H9 (cell line): ENCODE data around the gene SATB2. TPM values are rescaled to one million over a fixed set of nuclear protein-coding genes. Genes with fewer than 3 reads are reported as not detected.

Source experiments
- DNase-seq: peaks from one replicate; pipeline ENCODE4 v3.0.0-alpha.2; 2017
- H2AFZ ChIP-seq: one replicate; pipeline ENCODE4 v1.6.1; 2013; ENCODE audit warnings: mild to moderate bottlenecking, low read length, control low read depth, moderate library complexity
- H2AK5ac ChIP-seq: 2 replicates; pipeline ENCODE4 v1.6.1; 2013; ENCODE audit warnings: low read length, control low read depth, mixed read lengths; ENCODE audit not compliant: insufficient read length
- H2BK120ac ChIP-seq: one replicate; pipeline ENCODE4 v1.6.1; 2013; ENCODE audit warnings: low read depth, mild to moderate bottlenecking, low read length, control low read depth, inconsistent platforms; ENCODE audit not compliant: poor library complexity, severe bottlenecking
- H2BK12ac ChIP-seq: 2 replicates; pipeline ENCODE4 v1.6.1; 2013; ENCODE audit warnings: low read length, control low read depth, mixed read lengths, low read depth; ENCODE audit not compliant: insufficient read length
- H2BK15ac ChIP-seq: 2 replicates; pipeline ENCODE4 v1.6.1; 2013; ENCODE audit warnings: low read depth, low read length, control low read depth
- H2BK20ac ChIP-seq: one replicate; pipeline ENCODE4 v1.6.1; 2013; ENCODE audit warnings: low read depth, mild to moderate bottlenecking, low read length, control low read depth, inconsistent platforms; ENCODE audit not compliant: poor library complexity, severe bottlenecking
- H2BK5ac ChIP-seq: 2 replicates; pipeline ENCODE4 v1.6.1; 2013; ENCODE audit warnings: low read length, control low read depth, mixed read lengths; ENCODE audit not compliant: insufficient read length
- H3K14ac ChIP-seq: 2 replicates; pipeline ENCODE4 v1.6.1; 2013; ENCODE audit warnings: low read length, control low read depth; ENCODE audit not compliant: insufficient read depth
- H3K18ac ChIP-seq: 2 replicates; pipeline ENCODE4 v1.6.1; 2013; ENCODE audit warnings: low read depth, mild to moderate bottlenecking, mixed read lengths, low read length, control low read depth; ENCODE audit not compliant: insufficient read length
- H3K23ac ChIP-seq: 2 replicates; pipeline ENCODE4 v1.6.1; 2013; ENCODE audit warnings: low read length, control low read depth, mixed read lengths, low read depth; ENCODE audit not compliant: insufficient read length
- H3K23me2 ChIP-seq: 2 replicates; pipeline ENCODE4 v1.6.1; 2013; ENCODE audit warnings: low read depth, mild to moderate bottlenecking, mixed read lengths, low read length, control low read depth; ENCODE audit not compliant: insufficient read length, poor library complexity, severe bottlenecking
- H3K27ac ChIP-seq: 2 replicates; pipeline ENCODE4 v1.5.1; 2013; ENCODE audit warnings: low read length, control low read depth, mixed read lengths, low read depth; ENCODE audit not compliant: insufficient read length
- H3K27me3 ChIP-seq: 2 replicates; pipeline ENCODE4 v1.6.1; 2013; ENCODE audit warnings: low read length, control low read depth, inconsistent platforms; ENCODE audit not compliant: insufficient read depth
- H3K4ac ChIP-seq: 2 replicates; pipeline ENCODE4 v1.6.1; 2013; ENCODE audit warnings: low read depth, mild to moderate bottlenecking, control low read depth, inconsistent platforms, low read length, moderate library complexity
- H3K4me1 ChIP-seq: 2 replicates; pipeline ENCODE4 v1.6.1; 2013; ENCODE audit warnings: low read length, control low read depth, inconsistent platforms; ENCODE audit not compliant: insufficient read depth
- H3K4me2 ChIP-seq: 2 replicates; pipeline ENCODE4 v1.6.1; 2013; ENCODE audit warnings: low read length, control low read depth, mixed read lengths; ENCODE audit not compliant: insufficient read length, insufficient read depth
- H3K56ac ChIP-seq: 2 replicates; pipeline ENCODE4 v1.6.1; 2013; ENCODE audit warnings: low read depth, mild to moderate bottlenecking, mixed read lengths, low read length, control low read depth; ENCODE audit not compliant: insufficient read length
- H3K79me1 ChIP-seq: 2 replicates; pipeline ENCODE4 v1.6.1; 2013; ENCODE audit warnings: low read depth, mild to moderate bottlenecking, moderate library complexity, low read length, control low read depth, inconsistent platforms; ENCODE audit not compliant: insufficient read depth, poor library complexity, severe bottlenecking
- H3K79me2 ChIP-seq: 2 replicates; pipeline ENCODE4 v1.6.1; 2013; ENCODE audit warnings: low read length, control low read depth, inconsistent platforms; ENCODE audit not compliant: insufficient read depth
- H3K9ac ChIP-seq: 2 replicates; pipeline ENCODE4 v1.6.1; 2013; ENCODE audit warnings: low read length, control low read depth, mixed read lengths; ENCODE audit not compliant: insufficient read length; ENCODE audit errors: extremely low read depth
- H3K9me3 ChIP-seq: one replicate; pipeline ENCODE4 v1.6.1; 2013; ENCODE audit warnings: low read depth, low read length, inconsistent platforms; ENCODE audit not compliant: control insufficient read depth
- H3T11ph ChIP-seq: one replicate; pipeline ENCODE4 v1.6.1; 2013; ENCODE audit warnings: mild to moderate bottlenecking, low read length, control low read depth, inconsistent platforms
- H4K20me1 ChIP-seq: one replicate; pipeline ENCODE4 v1.6.1; 2013; ENCODE audit not compliant: control insufficient read depth, insufficient read length, insufficient read depth
- H4K5ac ChIP-seq: 2 replicates; pipeline ENCODE4 v1.6.1; 2013; ENCODE audit warnings: low read depth, mild to moderate bottlenecking, mixed read lengths, low read length, control low read depth; ENCODE audit not compliant: insufficient read length
- H4K8ac ChIP-seq: replicated peaks from 2 replicates; pipeline ENCODE4 v1.6.1; 2013; ENCODE audit warnings: low read length, control low read depth, mixed read lengths, low read depth; ENCODE audit not compliant: insufficient read length
- H4K91ac ChIP-seq: 2 replicates; pipeline ENCODE4 v1.6.1; 2013; ENCODE audit warnings: low read depth, mild to moderate bottlenecking, moderate library complexity, mixed read lengths, low read length, control low read depth; ENCODE audit not compliant: insufficient read length
- H3K27ac Mint-ChIP-seq, 3 experiments: 2 replicates in 2 of 3; 3 replicates in 1 of 3; pipeline ENCODE4 v1.8.0; 2020 to 2021; ENCODE audit warnings: mixed read lengths in 3 of 3, mild to moderate bottlenecking in 1 of 3, moderate library complexity in 1 of 3
- H3K27me3 Mint-ChIP-seq: 2 replicates; pipeline ENCODE4 v1.8.0; 2021; ENCODE audit warnings: low read depth, mild to moderate bottlenecking, moderate library complexity, mixed read lengths
- H3K36me3 Mint-ChIP-seq, 3 experiments: 2 replicates in 2 of 3; 3 replicates in 1 of 3; pipeline ENCODE4 v1.8.0; 2020 to 2021; ENCODE audit warnings: low read depth in 3 of 3, mixed read lengths in 3 of 3; ENCODE audit not compliant: insufficient read depth in 1 of 3
- H3K4me1 Mint-ChIP-seq, 2 experiments: 2 replicates each; pipeline ENCODE4 v1.8.0; 2020; ENCODE audit warnings: mixed read lengths in 2 of 2
- H3K4me3 Mint-ChIP-seq, 2 experiments: 2 replicates in 1 of 2; 3 replicates in 1 of 2; pipeline ENCODE4 v1.8.0; 2020 to 2021; ENCODE audit warnings: mild to moderate bottlenecking in 2 of 2, mixed read lengths in 2 of 2, moderate library complexity in 1 of 2
- H3K9me3 Mint-ChIP-seq, 2 experiments: 2 replicates in 1 of 2; 3 replicates in 1 of 2; pipeline ENCODE4 v1.8.0; 2020; ENCODE audit warnings: mild to moderate bottlenecking in 2 of 2, mixed read lengths in 2 of 2, moderate library complexity in 1 of 2
- WGBS: extraction: QIAGEN DNeasy Blood & Tissue Kit; methylation state at CpG from one replicate; pipeline ENCODE4 v1.1.7; 2013; ENCODE audit warnings: missing lambda C conversion rate, low lambda C conversion rate, mixed read lengths; ENCODE audit not compliant: insufficient read length; ENCODE audit errors: extremely low coverage; 5-methylcytosine and 5-hydroxymethylcytosine counted together
- total RNA-seq: library from RNA; stranded (reverse); gene quantifications from 2 replicates; pipeline ENCODE4 v1.2.1, GENCODE V29; 2021
- TF ChIP-seq, protein P1 (sequence below): fragments of 200-600 bp; sonication (generic); conservative IDR thresholded peaks from 3 replicates; pipeline ENCODE4 v1.8.0; 2021; ENCODE audit warnings: antibody characterized with exemption, mild to moderate bottlenecking

The SATB2 gene
- total RNA-seq, 1 experiment from 2014 or later: 23.8 TPM

DNA sequence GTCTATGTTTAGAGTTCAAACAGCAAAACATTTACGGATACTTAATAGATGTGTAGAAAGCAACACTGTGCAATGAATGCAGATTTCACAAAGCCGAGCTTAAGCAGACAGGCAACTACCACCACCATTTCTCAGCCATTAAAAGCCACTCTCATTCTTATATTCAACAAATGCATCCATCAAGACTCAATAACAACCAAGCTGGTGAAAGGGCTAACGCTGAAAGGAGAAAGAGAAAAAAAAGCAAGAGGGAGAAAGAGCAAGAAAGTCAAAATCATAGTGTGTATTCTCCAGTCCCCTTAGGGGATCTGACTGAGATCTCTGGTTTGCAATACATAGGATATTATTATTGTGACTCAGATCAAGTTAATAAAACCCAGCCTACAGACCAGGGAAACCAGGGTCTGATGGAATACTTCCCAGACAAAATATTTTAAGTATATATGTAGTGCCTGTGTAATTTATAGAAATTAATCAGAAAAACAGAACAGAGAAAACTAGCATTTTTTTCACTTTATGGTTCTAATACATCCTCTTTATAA, 14.1 kb downstream of the SATB2 start:
- Histone ChIP-seq H3K14ac (no peak overlapping the region), H2AK5ac (no peak overlapping the region), H2AFZ (no peak overlapping the region), H3K23me2 (no peaks in the 10 kb centered on the region), H2BK120ac (no peak overlapping the region), H2BK5ac (no peak overlapping the region), H4K5ac (no peak overlapping the region), H3K4me1 (no peaks in the 10 kb centered on the region; the same call in 1 of the 2 replicates), H3K79me2 (no peaks in the 10 kb centered on the region), H3K18ac (no peak overlapping the region), H3K56ac (no peak overlapping the region), H3K4me2 (no peak overlapping the region), H4K91ac (no peak overlapping the region), H3K9ac (no peak overlapping the region), H2BK12ac (no peak overlapping the region), H3K27ac (no peak overlapping the region), H3K27me3 (no peaks in the 10 kb centered on the region), H3K79me1 (no peaks in the 10 kb centered on the region), H3K4ac (no peak overlapping the region), H3T11ph (no peak overlapping the region), H4K8ac (no peak overlapping the region), H2BK15ac (no peak overlapping the region), H3K23ac (no peak overlapping the region), H2BK20ac (no peak overlapping the region), H4K20me1 (no peaks in the 10 kb centered on the region), H3K9me3 (no peaks in the 10 kb centered on the region)
- TF ChIP-seq, protein P1, sequence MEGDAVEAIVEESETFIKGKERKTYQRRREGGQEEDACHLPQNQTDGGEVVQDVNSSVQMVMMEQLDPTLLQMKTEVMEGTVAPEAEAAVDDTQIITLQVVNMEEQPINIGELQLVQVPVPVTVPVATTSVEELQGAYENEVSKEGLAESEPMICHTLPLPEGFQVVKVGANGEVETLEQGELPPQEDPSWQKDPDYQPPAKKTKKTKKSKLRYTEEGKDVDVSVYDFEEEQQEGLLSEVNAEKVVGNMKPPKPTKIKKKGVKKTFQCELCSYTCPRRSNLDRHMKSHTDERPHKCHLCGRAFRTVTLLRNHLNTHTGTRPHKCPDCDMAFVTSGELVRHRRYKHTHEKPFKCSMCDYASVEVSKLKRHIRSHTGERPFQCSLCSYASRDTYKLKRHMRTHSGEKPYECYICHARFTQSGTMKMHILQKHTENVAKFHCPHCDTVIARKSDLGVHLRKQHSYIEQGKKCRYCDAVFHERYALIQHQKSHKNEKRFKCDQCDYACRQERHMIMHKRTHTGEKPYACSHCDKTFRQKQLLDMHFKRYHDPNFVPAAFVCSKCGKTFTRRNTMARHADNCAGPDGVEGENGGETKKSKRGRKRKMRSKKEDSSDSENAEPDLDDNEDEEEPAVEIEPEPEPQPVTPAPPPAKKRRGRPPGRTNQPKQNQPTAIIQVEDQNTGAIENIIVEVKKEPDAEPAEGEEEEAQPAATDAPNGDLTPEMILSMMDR: no peak
- Mint-ChIP-seq H3K27me3 (no peaks in the 10 kb centered on the region), H3K27ac (no peak overlapping the region), H3K4me3 (no peak overlapping the region), H3K36me3 (no peaks in the 10 kb centered on the region), H3K9me3 (no peaks in the 10 kb centered on the region), H3K4me1 (peaks cover 19 to 57% of the 10 kb centered on the region in 2 experiments)
- DNase-seq: no peak
- no CpG with 5 or more reads among the region's 3 CpGs for WGBS
